ENCODE measurements around the gene C22orf23.

Gene C22orf23

DNA sequence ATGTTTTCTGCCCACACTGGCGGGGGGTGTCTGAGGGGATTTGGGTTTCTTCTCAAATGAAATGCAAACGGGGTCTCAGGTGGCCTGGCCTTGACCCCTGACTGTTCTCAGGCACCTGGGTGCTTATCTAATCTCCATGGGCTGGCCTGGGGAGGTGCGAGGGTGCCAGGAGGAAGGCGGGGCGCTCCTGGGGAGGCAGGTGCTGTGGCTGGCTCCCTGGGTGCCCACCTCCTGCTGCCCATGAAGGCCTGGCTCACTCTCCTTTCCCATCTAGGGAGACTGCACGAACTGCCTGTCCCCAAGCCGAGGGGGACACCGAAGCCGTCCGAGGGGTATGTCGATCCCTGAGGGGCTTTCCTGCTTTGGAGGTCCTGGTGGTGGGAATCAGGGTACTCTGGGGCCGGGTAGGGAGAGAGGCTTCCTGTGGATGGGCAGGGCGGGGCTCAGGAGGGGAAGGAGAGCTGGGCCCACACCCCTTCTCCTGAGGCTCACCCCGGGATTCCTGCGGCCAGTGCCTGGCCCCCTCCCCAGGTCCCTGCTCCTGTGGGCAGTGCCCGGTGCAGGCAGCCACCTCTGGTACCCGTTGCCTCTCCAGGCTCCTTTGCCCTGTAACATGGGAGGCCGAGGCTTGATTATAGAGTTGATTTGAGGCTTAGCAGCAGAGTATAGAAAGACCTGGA is 28.9 kb downstream of the C22orf23 start:
- no peak for DNase-seq

GRCh38 chr22:37923927-37924326 is 29.5 kb downstream of the C22orf23 start:
- DNase-seq: no peak

DNA sequence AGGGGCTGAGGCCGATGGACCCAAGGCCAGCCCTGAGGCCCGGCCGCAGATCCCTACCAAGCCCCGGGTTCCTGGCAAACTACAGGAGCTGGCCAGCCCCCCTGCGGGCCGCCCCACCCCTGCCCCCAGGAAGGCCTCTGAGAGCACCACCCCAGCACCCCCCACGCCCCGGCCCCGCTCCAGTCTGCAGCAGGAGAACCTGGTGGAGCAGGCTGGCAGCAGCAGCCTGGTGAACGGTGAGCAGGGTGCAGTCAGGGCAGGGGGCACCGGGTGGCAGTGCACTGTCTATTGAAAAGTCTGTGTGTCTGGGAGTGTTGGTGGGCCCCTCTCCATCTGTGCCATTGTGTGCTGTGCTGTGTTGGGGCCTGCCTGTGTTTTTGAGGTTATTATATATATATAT is 31.2 kb downstream of the C22orf23 start:
- no peak for DNase-seq

- DNase-seq: no peak
Measured at GRCh38 chr22:37920126-37920525, 33.3 kb downstream of the C22orf23 start.

DNA sequence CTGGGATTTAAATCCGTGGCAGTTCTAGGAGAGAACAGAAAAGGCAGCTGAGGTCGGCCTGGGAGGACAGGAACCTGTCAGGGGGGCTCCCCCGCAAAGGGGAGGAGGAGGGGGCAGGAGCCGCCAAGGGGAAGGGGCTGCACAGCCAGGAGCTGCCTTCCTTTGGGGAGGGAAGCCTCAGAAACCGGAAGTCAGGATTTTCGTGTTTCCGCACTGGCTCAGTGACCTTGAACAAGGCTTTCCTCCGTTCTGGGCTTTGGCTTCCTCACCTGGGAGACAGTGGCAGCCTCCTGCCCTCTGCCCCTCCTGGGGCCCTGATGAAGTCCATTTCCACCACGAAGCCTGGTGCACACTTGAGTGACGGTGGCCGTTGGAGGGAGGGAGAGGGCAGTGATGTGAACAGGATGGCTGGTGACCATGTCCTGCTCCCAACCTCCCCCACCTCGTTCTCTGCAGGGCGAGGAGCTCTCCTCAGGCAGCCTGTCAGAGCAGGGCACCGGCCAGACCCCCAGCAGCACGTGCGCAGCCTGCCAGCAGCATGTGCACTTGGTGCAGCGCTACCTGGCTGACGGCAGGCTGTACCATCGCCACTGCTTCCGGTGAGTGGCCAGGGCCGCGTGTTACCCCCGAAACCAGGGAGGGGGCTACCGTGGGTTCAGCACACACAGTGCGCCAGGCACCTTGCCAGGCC is 34.7 kb downstream of the C22orf23 start:
- DNase-seq: no peak

DNA sequence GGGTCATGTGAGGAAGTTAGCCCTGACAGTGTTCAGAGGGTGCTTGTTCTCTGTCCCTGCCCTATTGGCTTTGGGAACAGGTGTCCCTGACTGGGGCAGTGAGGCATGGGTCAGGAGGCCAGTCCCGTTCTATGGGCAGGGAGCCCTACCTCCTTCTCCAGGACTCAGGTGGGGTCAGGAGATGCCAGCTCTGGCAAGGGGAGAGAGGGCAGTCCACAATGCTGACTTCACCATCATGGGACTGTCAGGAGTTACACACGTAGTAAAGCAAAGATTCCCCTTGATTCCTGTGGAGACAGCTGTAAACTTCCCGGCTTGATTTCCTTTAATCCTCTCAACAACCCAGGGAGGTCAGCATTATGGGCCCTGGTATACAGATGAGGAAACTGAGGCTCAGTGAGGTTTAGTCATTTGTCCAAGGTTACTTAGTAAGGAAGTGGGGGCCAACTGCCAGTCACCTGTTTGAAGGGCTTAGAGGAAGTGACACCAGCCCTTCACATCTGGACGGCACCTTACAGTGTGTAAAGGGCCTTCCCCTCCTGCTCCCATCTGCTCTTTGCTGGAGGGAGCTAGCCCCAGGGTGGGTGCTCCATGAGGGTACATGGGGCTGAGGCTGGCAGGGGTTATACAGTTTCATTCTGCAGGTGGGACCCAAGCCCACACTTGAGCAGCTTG is 35.4 kb downstream of the C22orf23 start:
- no peak for DNase-seq

- no peak for DNase-seq
Measured at GRCh38 chr22:37916311-37916710, 37.1 kb downstream of the C22orf23 start.

DNA sequence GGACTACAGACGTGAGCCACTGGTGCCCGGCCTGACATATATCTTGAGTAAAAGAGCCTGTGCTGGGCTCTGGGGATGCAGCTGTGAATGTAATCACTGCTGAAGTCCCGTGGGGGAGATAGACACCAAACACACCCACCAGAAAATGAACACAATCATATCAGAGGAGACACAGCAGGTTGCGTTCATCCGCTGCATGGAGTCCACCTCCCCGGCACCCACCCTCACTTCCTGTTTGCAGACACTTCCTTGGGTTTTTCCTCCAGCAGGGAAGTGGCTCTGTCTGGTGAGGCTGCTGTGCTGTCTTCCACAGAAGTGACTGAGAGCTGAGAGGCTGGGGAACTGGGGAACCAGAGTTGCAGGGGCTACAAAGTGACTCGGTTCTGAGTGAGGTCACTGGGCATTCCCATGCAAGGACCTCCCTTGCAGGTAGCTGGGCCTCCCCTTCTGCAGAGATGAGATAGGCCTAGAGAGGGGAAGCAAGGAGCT is 40.1 kb downstream of the C22orf23 start:
- no peak for DNase-seq

DNA sequence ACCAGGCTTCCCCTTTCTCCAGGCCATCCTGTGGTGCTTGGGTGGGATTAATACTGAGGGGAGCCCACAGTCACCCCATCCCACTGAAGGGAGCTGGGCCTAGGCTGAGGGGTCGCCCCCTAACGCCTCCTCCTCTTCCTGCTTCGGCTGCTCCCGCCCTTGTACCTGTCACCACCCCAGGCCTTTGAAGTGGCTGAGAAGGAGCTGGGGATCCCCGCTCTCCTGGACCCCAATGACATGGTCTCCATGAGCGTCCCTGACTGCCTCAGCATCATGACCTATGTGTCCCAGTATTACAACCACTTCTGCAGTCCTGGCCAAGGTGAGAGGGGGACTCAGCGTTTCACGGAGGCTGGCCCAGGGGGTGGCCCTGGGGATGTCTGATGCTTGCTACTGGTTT is 41.2 kb downstream of the C22orf23 start:
- DNase-seq: no peak

DNA sequence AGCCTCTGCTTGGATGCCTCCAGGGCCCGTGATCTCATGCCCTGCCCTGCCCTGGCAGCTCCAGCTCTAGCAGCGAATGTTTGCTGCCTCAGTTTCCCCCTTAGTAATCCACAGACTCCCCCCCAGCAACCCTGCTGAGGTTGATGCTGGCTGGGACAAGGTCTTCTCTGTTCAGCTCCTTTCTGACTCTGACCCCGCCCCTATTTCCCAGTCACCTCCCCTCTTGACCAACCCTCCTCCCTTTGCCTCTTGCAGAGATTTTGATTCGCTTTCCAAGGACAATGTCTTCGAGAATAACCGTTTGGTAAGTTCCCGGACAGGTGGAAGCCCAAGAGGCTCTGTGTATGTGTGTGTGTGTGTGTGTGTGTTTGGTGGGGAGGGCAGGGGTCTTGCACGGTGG is 41.7 kb downstream of the C22orf23 start:
- no peak for DNase-seq

GRCh38 chr22:37910890-37911672 is 42.3 kb downstream of the C22orf23 start:
- no peak for DNase-seq

- no peak for DNase-seq
Measured at GRCh38 chr22:37909766-37910165, 43.6 kb downstream of the C22orf23 start.

- DNase-seq: no peak
Measured at GRCh38 chr22:37907036-37907954, 46.1 kb downstream of the C22orf23 start.

DNA sequence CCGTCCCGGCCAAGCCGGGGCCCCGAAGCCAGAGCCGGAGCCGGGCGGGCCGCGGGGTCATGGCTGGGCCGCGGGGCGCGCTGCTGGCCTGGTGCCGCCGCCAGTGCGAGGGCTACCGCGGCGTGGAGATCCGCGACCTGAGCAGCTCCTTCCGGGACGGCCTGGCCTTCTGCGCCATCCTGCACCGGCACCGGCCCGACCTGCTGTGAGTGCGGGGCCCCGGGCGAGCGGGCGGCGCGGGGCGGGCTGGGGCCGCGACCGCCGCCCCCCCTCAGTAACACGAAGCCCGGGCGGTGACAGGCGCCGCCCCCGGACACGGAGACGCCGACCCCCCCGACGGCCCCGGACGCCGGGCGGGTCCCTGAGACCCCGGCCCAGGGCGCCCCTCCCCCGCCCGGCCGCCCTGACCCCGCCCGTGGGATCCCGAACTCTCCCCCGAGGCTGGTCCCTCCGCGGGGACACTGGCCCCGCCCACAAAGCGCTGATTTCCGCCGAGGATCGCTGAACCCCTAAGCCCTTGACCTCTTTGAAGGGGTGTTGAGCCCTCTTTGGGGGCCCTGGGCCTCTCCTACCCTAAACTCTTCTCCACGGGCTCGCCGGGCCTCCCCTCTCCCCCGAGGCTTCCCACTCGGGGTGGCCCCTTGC is 46.9 kb downstream of the C22orf23 start:
- DNase-seq: no peak

GRCh38 chr22:37905534-37906363 is 47.7 kb downstream of the C22orf23 start, which contains the start of gene MICALL1:
Gene MICALL1 (plus strand): TSS chr22:37906297. CDS start chr22:37906423, 126 bp downstream.
- no peak for DNase-seq

DNA sequence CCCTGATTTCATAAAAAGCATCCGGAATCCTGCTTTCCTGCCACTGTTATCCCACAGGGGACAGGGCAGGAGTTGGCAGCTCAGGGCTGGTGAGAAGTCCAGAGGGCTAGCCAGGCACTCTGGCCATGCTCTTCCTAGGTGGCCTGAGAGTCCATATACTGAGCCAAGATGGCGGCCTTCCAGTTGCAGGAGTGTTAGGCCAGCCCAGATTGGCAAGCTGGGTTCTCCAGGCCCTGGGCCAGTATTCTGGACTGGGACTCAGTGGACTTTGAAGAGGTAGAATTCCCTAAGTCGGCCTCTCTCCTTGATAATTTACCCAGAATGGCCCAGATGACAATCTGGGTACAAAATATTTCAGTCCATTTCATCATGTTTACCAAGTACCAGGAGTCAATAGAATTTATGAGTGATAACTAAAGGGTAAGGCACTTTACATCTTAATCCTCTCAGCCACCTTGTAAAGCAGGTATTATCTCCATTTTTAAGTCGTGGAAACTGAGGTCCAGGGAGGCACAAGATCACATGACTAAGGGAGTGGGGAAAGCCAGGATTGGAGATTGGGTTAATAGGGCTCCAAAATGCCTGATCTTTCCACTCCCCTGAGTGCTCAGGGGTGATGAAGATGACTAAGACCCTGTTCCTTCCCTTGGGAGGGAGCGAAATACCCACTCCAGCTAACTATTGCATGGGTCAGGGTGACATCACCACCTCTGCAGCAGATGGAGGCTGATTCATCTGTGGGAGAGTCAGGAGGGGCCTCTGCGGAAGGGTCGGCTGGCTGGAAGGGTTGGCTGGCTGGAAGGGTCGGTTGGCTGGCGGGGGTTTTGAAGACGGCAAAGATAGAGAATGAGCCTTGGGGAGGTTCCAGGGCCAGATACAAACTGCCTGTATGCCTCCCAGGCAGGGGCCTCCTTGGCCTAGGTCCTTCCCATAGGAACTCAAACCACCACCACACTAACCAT is 48.5 kb downstream of the C22orf23 start:
- DNase-seq: no peak

DNA sequence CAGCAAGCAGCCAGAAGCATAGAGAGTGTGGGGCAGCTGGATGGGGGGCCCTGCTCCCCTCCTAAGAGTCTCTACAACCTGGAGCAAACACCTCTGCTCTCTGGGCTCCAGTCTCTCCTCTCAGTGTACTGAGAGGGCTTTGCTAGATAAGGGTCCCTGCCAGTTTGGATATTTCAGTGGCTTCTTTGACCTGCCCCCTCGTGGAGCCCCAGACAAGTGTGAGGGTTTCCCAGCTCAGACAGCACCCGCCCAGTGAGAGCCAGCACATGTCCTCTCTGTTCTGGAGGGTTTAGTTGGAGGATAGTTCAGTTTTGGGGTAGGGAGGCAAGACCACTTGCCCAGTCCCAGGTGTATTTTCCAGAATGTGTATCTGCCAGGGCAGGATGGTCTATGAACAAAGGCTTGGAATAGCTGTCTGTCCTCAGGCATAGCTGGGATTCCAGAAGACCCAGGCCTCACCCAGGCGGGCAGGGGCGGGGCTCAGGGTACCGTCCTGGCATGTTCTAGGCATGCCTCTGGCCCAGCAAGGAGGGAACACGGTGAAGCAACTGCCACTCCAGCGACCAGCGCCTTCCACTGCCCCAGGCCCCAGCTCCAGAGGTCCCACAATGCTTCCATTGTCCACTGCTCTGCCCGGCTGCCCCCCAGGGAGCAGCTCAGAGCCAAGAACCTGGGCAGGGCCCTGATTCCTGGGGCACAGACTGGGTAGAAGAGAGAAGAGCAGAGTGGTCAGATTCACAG is 54.8 kb downstream of the C22orf23 start:
- no peak for DNase-seq

- no peak for DNase-seq
Measured at GRCh38 chr22:37897807-37898206, 55.6 kb downstream of the C22orf23 start.

All from NCI-H774 (cell line).